Measurements from ENCODE around the gene SPECC1L.

SPECC1L gene

DNA sequence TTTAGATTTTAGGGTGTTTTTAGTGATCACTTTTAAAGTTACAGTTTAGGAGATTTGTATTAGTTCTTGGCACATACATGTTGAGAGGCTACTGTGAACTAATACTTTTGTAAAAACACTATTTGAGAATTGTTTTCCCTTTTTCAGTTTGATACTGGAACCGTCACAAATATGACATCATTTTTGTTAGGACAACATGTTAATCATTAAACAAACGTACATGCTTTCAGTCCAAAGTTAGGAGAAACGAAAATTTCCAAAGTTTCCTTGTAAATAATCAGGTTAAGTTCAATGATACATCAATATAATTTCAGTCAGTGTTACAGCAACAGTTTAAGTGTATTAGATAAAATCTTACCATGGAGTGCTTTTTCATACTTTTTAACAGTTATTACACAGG, 53.1 kb downstream of the SPECC1L start:
- no peak overlapping the region for H2AFZ ChIP-seq (ENCODE audit: low read length)

DNA sequence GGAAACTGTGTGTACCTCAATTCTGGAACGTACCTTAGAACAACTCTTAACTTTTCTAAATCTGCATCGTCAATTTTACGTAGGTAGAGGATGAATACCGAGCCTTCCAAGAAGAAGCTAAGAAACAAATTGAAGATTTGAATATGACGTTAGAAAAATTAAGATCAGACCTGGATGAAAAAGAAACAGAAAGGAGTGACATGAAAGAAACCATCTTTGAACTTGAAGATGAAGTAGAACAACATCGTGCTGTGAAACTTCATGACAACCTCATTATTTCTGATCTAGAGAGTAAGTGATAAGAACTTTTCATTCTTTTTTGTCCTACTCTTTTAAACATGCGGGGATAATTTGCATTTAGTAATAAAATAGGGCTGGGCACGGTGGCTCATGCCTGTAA, 53.5 kb downstream of the SPECC1L start:
- Histone ChIP-seq H3K9me3 (ENCODE audit: insufficient read depth, low read depth, low read length) (no peaks in the 10 kb centered on the region), H3K27me3 (ENCODE audit: insufficient read depth, low read length, poor library complexity, severe bottlenecking) (no peaks in the 10 kb centered on the region), H3K4me3 (ENCODE audit: low read length, poor library complexity, severe bottlenecking) (no peak overlapping the region), H3K4me1 (ENCODE audit: insufficient read depth, low read length, poor library complexity, severe bottlenecking) (peaks cover 9% of the 10 kb centered on the region), H2AFZ (ENCODE audit: low read length) (no peak overlapping the region), H3K9me2 (replicated peaks; ENCODE audit: low read depth, low read length) (no peaks in the 10 kb centered on the region), H3K4me2 (ENCODE audit: low read depth, low read length, poor library complexity, severe bottlenecking) (no peak overlapping the region), H3K36me3 (ENCODE audit: insufficient read depth, low read length) (peaks cover 76% of the 10 kb centered on the region), H3F3A (ENCODE audit: low read depth) (no peaks in the 10 kb centered on the region), H4K20me1 (ENCODE audit: insufficient read depth, low read length, poor library complexity, severe bottlenecking) (peaks cover 3% of the 10 kb centered on the region), H3K9ac (ENCODE audit: low read depth, low read length, poor library complexity, severe bottlenecking) (no peak overlapping the region), H3K79me2 (ENCODE audit: insufficient read depth, low read length) (peaks cover 17% of the 10 kb centered on the region)
- TF ChIP-seq EZH2phosphoT487 (IDR thresholded peaks at IDR 0.05; ENCODE audit: borderline replicate concordance) = no peak
- no peak for TF ChIP-seq CTCF (conservative IDR thresholded peaks at IDR 0.05; ENCODE audit: low read length)

More for the DNA sequence above, 53.1 kb downstream of the SPECC1L start:
- H3K4me1 ChIP-seq (ENCODE audit: insufficient read depth, low read length, poor library complexity, severe bottlenecking) = peaks cover 8% of the 10 kb centered on the region
- no peaks in the 10 kb centered on the region for H3K9me2 ChIP-seq (replicated peaks; ENCODE audit: low read depth, low read length)
- H3K9me3 ChIP-seq (ENCODE audit: insufficient read depth, low read depth, low read length) = no peaks in the 10 kb centered on the region
- no peaks in the 10 kb centered on the region for H3K27me3 ChIP-seq (ENCODE audit: insufficient read depth, low read length, poor library complexity, severe bottlenecking)
- TF ChIP-seq CTCF (conservative IDR thresholded peaks at IDR 0.05; ENCODE audit: low read length) = no peak
- no peak for TF ChIP-seq EZH2phosphoT487 (IDR thresholded peaks at IDR 0.05; ENCODE audit: borderline replicate concordance)
- peaks cover 3% of the 10 kb centered on the region for H4K20me1 ChIP-seq (ENCODE audit: insufficient read depth, low read length, poor library complexity, severe bottlenecking)
- no peaks in the 10 kb centered on the region for H3F3A ChIP-seq (ENCODE audit: low read depth)
- peaks cover 76% of the 10 kb centered on the region for H3K36me3 ChIP-seq (ENCODE audit: insufficient read depth, low read length)
- H3K4me3 ChIP-seq (ENCODE audit: low read length, poor library complexity, severe bottlenecking) = no peak overlapping the region
- H3K79me2 ChIP-seq (ENCODE audit: insufficient read depth, low read length) = peaks cover 22% of the 10 kb centered on the region
- H3K4me2 ChIP-seq (ENCODE audit: low read depth, low read length, poor library complexity, severe bottlenecking) = no peak overlapping the region
- no peak overlapping the region for H3K9ac ChIP-seq (ENCODE audit: low read depth, low read length, poor library complexity, severe bottlenecking)

- Histone ChIP-seq H3F3A (ENCODE audit: low read depth) (no peaks in the 10 kb centered on the region), H3K79me2 (ENCODE audit: insufficient read depth, low read length) (peaks cover 19% of the 10 kb centered on the region), H3K9me2 (replicated peaks; ENCODE audit: low read depth, low read length) (no peaks in the 10 kb centered on the region), H3K36me3 (ENCODE audit: insufficient read depth, low read length) (peaks cover 77% of the 10 kb centered on the region), H4K20me1 (ENCODE audit: insufficient read depth, low read length, poor library complexity, severe bottlenecking) (peaks cover 2% of the 10 kb centered on the region), H3K4me1 (ENCODE audit: insufficient read depth, low read length, poor library complexity, severe bottlenecking) (peaks cover 18% of the 10 kb centered on the region), H3K4me2 (ENCODE audit: low read depth, low read length, poor library complexity, severe bottlenecking) (peak overlapping the region; percentile 60), H3K9me3 (ENCODE audit: insufficient read depth, low read depth, low read length) (no peaks in the 10 kb centered on the region), H3K9ac (ENCODE audit: low read depth, low read length, poor library complexity, severe bottlenecking) (peak overlapping the region; percentile 15), H2AFZ (ENCODE audit: low read length) (no peak overlapping the region), H3K27me3 (ENCODE audit: insufficient read depth, low read length, poor library complexity, severe bottlenecking) (no peaks in the 10 kb centered on the region), H3K4me3 (ENCODE audit: low read length, poor library complexity, severe bottlenecking) (peak overlapping the region; percentile 31)
- TF ChIP-seq EZH2phosphoT487 (IDR thresholded peaks at IDR 0.05; ENCODE audit: borderline replicate concordance) (no peak), CTCF (conservative IDR thresholded peaks at IDR 0.05; ENCODE audit: low read length) (peak; percentile 79)
These were observed 54.6 kb downstream of the SPECC1L start for GRCh38 chr22:24325105-24325757.

Measured in Loucy (cell line).